AG04450 (cell line): ENCODE results near the gene AGPAT4. TPM values are rescaled to one million over a fixed set of nuclear protein-coding genes. Genes with fewer than 3 reads are reported as not detected.

ENCODE experiments used
- CTCF ChIA-PET: fragments of 300-600, 350-600 bp; formaldehyde crosslinking; extraction: SDS; loops from one replicate; lab custom pipeline; 2022; ENCODE audit warnings: antibody characterized with exemption, inconsistent platforms; lab: Charles Lee
- POLR2A ChIA-PET: fragments of 350-600 bp; formaldehyde crosslinking; extraction: SDS; loops from one replicate; lab custom pipeline; 2021; ENCODE audit warnings: antibody characterized with exemption, inconsistent platforms; lab: Yijun Ruan, JAX
- DNase-seq: peaks from one replicate; pipeline ENCODE4 v3.0.0-alpha.2; 2011; ENCODE audit warnings: low read depth, low spot score
- H3K27ac ChIP-seq: one replicate; pipeline ENCODE4 v1.5.1; 2012; ENCODE audit warnings: low read depth, low read length, control low read depth
- H3K27me3 ChIP-seq: one replicate; pipeline ENCODE4 v1.6.0; 2012; ENCODE audit warnings: low read length; ENCODE audit not compliant: control insufficient read depth, insufficient read depth
- H3K4me3 ChIP-seq: 2 replicates; pipeline ENCODE4 v1.5.1; 2011; ENCODE audit warnings: mild to moderate bottlenecking, low read depth, low read length, control low read depth
- H3K9me3 ChIP-seq: 2 replicates; pipeline ENCODE4 v1.5.1; 2012; ENCODE audit warnings: low read length; ENCODE audit not compliant: control insufficient read depth, insufficient read depth
- polyA plus RNA-seq: library from polyadenylated mRNA; depleted of rRNA; stranded (reverse); fragments of >200 nt; gene quantifications from 2 replicates; pipeline ENCODE4 v1.2.3, GENCODE V29; 2011
- TF ChIP-seq, protein P1 (sequence below): IDR thresholded peaks from 2 replicates; pipeline ENCODE4 v1.5.1; 2011; ENCODE audit warnings: low read depth, low read length, control low read depth, inconsistent platforms

AGPAT4 gene
- polyA plus RNA-seq, 1 experiment = 10.0 TPM

DNA sequence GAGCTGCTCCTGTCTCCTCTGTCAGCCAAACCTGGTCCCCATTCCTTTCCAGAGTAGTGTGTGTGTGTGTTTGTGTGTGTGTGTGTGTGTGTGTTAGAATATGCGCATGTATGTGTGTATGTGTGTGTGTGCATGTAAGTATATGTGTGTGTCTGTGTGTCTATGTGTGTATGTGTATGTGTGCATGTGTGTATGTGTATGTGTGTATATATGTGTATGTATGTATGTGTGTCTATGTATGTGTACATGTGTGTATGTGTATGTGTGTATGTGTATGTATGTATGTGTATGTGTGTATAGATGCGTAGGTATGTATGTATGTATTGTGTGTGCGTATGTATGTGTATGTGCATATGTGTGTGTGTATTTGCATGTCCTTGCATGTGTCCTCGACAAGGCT is 79.5 kb downstream of the AGPAT4 start:
- ChIA-PET POLR2A (no interaction called here), CTCF (interaction anchor here (2.6 kb wide), 1 partner anchor 177 kb away, joined by 8 read pairs; no protein-coding TSS in a partner anchor)
- no peaks in the 10 kb centered on the region for H3K9me3 ChIP-seq
- no peaks in the 10 kb centered on the region for H3K27me3 ChIP-seq
- H3K4me3 ChIP-seq = no peak overlapping the region
- H3K27ac ChIP-seq = no peak overlapping the region
- no peak for DNase-seq
- TF ChIP-seq, protein P1, sequence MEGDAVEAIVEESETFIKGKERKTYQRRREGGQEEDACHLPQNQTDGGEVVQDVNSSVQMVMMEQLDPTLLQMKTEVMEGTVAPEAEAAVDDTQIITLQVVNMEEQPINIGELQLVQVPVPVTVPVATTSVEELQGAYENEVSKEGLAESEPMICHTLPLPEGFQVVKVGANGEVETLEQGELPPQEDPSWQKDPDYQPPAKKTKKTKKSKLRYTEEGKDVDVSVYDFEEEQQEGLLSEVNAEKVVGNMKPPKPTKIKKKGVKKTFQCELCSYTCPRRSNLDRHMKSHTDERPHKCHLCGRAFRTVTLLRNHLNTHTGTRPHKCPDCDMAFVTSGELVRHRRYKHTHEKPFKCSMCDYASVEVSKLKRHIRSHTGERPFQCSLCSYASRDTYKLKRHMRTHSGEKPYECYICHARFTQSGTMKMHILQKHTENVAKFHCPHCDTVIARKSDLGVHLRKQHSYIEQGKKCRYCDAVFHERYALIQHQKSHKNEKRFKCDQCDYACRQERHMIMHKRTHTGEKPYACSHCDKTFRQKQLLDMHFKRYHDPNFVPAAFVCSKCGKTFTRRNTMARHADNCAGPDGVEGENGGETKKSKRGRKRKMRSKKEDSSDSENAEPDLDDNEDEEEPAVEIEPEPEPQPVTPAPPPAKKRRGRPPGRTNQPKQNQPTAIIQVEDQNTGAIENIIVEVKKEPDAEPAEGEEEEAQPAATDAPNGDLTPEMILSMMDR = no peak

DNA sequence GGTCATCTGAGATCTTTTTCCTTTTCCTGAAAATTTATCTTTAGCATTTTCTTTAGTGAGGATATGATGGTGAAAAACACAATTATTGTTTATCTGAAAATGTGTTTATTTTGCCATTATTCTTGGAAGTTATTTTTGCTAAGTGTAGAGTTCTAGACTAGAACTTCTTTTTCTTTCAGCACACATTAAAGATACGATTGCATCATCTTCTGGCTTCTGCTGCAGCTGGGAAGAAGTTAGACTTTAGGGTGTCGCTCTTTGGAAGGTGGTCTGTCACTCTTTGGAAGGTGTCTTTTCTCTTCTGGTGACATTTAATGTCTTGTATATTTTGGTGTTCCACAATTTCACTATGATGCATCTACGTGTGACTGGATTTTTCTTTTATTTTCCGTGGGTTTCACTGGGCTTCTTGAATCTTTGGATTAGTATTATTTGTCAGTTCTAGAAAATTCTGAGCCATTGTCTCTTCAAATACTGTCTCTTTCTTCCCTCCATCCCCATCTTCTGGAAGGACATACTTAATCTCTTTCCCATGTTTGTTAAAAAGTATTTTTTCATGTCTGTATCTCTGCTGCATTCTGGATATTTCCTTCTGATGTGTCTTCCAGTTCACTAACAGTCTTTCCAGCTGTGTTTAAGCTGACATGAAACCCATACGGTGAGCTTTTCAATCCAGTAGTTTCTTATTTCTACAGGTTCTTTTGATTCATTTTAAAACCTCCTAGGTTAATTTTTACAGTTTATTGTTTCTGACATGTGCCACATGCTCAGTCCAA is 81.0 kb downstream of the AGPAT4 start:
- no peak overlapping the region for H3K27ac ChIP-seq
- no peak for DNase-seq
- ChIA-PET POLR2A (no interaction called here), CTCF (interaction anchor here (2.6 kb wide), 1 partner anchor 178 kb away, joined by 8 read pairs; no protein-coding TSS in a partner anchor)
- TF ChIP-seq, protein P1 = no peak
- no peaks in the 10 kb centered on the region for H3K27me3 ChIP-seq
- H3K4me3 ChIP-seq = no peak overlapping the region
- H3K9me3 ChIP-seq = no peaks in the 10 kb centered on the region

DNA sequence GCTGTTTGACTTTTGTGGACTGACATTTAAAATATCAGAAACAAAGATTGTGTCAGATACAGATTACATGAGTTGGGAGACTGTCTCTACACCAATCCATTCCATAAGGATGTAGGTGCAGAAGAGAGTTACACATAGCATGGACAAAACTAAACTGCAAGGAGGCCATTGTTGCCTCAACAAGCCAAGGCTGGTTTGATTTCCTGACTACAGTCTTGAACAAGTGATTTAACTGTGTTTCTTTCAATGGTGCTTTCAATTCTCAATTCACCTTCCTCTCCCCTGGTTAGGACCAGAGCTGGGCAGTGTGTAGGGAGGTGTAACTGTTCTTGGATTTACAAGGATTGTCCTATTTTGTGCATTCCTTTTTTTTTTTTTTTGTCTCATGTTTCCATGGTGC is 82.2 kb downstream of the AGPAT4 start:
- POLR2A ChIA-PET = no interaction called here
- no peak overlapping the region for H3K27ac ChIP-seq
- no peak for DNase-seq
- H3K4me3 ChIP-seq = no peak overlapping the region
- H3K27me3 ChIP-seq = no peaks in the 10 kb centered on the region
- TF ChIP-seq, protein P1 = no peak
- no peaks in the 10 kb centered on the region for H3K9me3 ChIP-seq
- CTCF ChIA-PET = no interaction called here

DNA sequence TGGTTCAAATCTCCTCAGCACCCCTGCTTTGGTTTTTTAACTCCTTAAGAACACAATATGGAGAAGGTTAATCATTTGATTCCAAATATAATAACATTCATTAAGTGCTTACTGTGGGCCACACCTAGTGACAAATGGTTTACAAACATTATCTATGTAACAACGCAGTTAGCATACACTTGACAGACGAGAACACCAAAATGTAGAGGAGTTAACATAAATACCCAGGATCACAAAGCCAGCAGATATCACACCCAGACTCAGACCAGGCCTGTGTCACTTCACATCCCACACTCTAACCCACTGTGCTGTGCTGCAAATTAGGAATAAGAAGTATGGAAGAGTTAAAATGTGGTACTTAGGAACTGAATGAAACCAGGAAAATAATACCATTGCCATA is 82.9 kb downstream of the AGPAT4 start:
- ChIA-PET CTCF (no interaction called here), POLR2A (no interaction called here)
- Histone ChIP-seq H3K27ac (no peak overlapping the region), H3K4me3 (no peak overlapping the region), H3K9me3 (peaks cover 4% of the 10 kb centered on the region; the same call in 1 of the 2 replicates), H3K27me3 (no peaks in the 10 kb centered on the region)
- no peak for DNase-seq
- TF ChIP-seq, protein P1 = no peak

DNA sequence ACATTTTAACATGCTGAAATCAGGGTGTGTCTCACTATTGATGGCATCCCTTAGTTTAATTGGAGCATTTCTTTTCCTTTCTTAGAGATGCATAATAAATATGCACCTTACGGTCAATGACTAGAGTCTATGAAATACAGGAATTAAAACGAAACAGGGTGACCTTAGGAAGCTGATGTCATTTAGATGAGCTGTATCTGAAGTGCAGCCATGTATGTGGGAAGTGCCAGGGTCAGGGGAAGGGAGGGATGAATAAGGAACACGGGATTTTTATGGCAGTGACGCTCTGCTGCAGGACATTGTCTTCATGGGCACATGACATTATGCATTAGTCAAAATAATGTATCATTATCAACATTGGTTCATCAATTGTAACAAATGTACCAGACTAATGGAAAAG is 84.0 kb downstream of the AGPAT4 start:
- Histone ChIP-seq H3K9me3 (peaks cover 4% of the 10 kb centered on the region; the same call in 1 of the 2 replicates), H3K4me3 (no peak overlapping the region), H3K27ac (no peak overlapping the region), H3K27me3 (no peaks in the 10 kb centered on the region)
- POLR2A ChIA-PET = no interaction called here
- DNase-seq = no peak
- CTCF ChIA-PET = interaction anchor here (0.6 to 0.7 kb wide), 3 partner anchors 184 to 296 kb away, joined by 4 read pairs; no protein-coding TSS in a partner anchor
- TF ChIP-seq, protein P1 = no peak
